K562 (cell line): ENCODE results near the gene SLC15A5. TPM values are rescaled to one million over a fixed set of nuclear protein-coding genes. Genes with fewer than 3 reads are reported as not detected.

Experiments used
- ATAC-seq: fragments of 200-7000 bp; cut with Tn5 transposase; 3 replicates; pipeline ENCODE4 v1.9.1; 2020; ENCODE audit warnings: moderate library complexity
- BruUV-seq: library from RNA; stranded (reverse); fragments of 400-500 nt; replicated peaks from 2 replicates; lab custom pipeline; 2021; lab: Mats Ljungman, UMichigan
- CTCF ChIA-PET: fragments of 300-600 bp; formaldehyde crosslinking; extraction: SDS; loops from one replicate; lab custom pipeline; 2021; ENCODE audit warnings: low intra/inter-chr PET ratio; lab: Yijun Ruan, JAX
- POLR2A ChIA-PET: fragments of 300-600, 350-650 bp; sonication (Branson Sonifier 250); formaldehyde crosslinking; extraction: SDS; loops from one replicate; lab custom pipeline; 2021; ENCODE audit warnings: antibody characterized with exemption, inconsistent platforms; lab: Yijun Ruan, JAX
- DNase-seq, 4 experiments: peaks; one replicate each; pipeline versions ENCODE4 v3.0.0 to v3.0.0-alpha.2; 2011 to 2018; ENCODE audit warnings: low spot score in 3 of 4, mixed read lengths in 3 of 4; ENCODE audit errors: extremely low read depth in 1 of 4
- FAIRE-seq: peaks from 2 replicates; lab custom pipeline; 2011; peaks lifted over from hg19 to GRCh38; lab: Jason Lieb, UNC
- H2AFZ ChIP-seq: 2 replicates; pipeline ENCODE4 v1.6.0; 2011; ENCODE audit warnings: low read depth, low read length, control low read depth, inconsistent platforms
- H3K27ac ChIP-seq: fragments of 200-600 bp; 3 replicates; pipeline ENCODE4 v1.8.0; 2011; ENCODE audit warnings: low read depth, mild to moderate bottlenecking, control low read depth, inconsistent platforms, low read length, moderate library complexity, mixed read lengths; ENCODE audit errors: extremely low read depth
- H3K27me3 ChIP-seq, 2 experiments: fragments of 300-600 bp in 1 of 2; 2 replicates in 1 of 2; 3 replicates in 1 of 2; pipeline versions ENCODE4 v1.6.0 to v1.8.0; 2011; ENCODE audit warnings: inconsistent platforms in 2 of 2, low read length in 2 of 2, mild to moderate bottlenecking in 1 of 2, mixed read lengths in 1 of 2, moderate library complexity in 1 of 2; ENCODE audit not compliant: control insufficient read depth in 2 of 2, insufficient read depth in 2 of 2
- H3K36me3 ChIP-seq: fragments of 300-600 bp; 3 replicates; pipeline ENCODE4 v1.8.0; 2011; ENCODE audit warnings: mild to moderate bottlenecking, low read length, inconsistent platforms; ENCODE audit not compliant: control insufficient read depth, insufficient read depth
- H3K4me1 ChIP-seq, 2 experiments: fragments of 200-600 bp in 1 of 2; replicated peaks in 1 of 2; 2 replicates in 1 of 2; 3 replicates in 1 of 2; pipeline versions ENCODE4 v1.5.1 to v1.8.0; 2011; ENCODE audit warnings: inconsistent platforms in 2 of 2, low read length in 2 of 2, mild to moderate bottlenecking in 1 of 2, mixed read lengths in 1 of 2, moderate library complexity in 1 of 2; ENCODE audit not compliant: control insufficient read depth in 2 of 2, insufficient read depth in 2 of 2
- H3K4me2 ChIP-seq: 2 replicates; pipeline ENCODE4 v1.6.1; 2011; ENCODE audit warnings: low read length, control low read depth, inconsistent platforms, mixed read lengths; ENCODE audit not compliant: insufficient read depth
- H3K4me3 ChIP-seq: fragments of 200-600 bp; sonication (generic), shearing (Covaris generic); 2 replicates; pipeline ENCODE4 v1.5.1; 2016; ENCODE audit warnings: control low read depth, inconsistent platforms
- H3K79me2 ChIP-seq: fragments of 200-600 bp; 3 replicates; pipeline ENCODE4 v1.8.0; 2011; ENCODE audit warnings: low read length, inconsistent platforms; ENCODE audit not compliant: control insufficient read depth, insufficient read depth
- H3K9ac ChIP-seq, 2 experiments: 2 replicates each; pipeline versions ENCODE4 v1.6.0 to v1.6.1; 2011; ENCODE audit warnings: low read depth in 2 of 2, low read length in 2 of 2, control low read depth in 1 of 2, inconsistent platforms in 1 of 2, mild to moderate bottlenecking in 1 of 2, mixed read lengths in 1 of 2; ENCODE audit not compliant: insufficient read depth in 1 of 2
- H3K9me1 ChIP-seq: one replicate; pipeline ENCODE4 v1.6.0; 2011; ENCODE audit warnings: inconsistent platforms, mild to moderate bottlenecking, low read length, moderate library complexity; ENCODE audit not compliant: control insufficient read depth, insufficient read depth
- H3K9me3 ChIP-seq: replicated peaks from 2 replicates; pipeline ENCODE4 v1.5.1; 2011; ENCODE audit warnings: low read depth, low read length, inconsistent platforms; ENCODE audit not compliant: control insufficient read depth, insufficient read depth
- H4K20me1 ChIP-seq: replicated peaks from 2 replicates; pipeline ENCODE4 v1.6.1; 2011; ENCODE audit warnings: low read length, inconsistent platforms, mixed read lengths; ENCODE audit not compliant: control insufficient read depth, insufficient read depth
- BHLHE40 ChIP-seq: IDR thresholded peaks from 2 replicates; pipeline ENCODE4 v1.6.1; 2011; ENCODE audit warnings: low read length, improper control_type of control experiment
- FIP1L1 ChIP-seq: fragments of 200-400 bp; formaldehyde crosslinking; IDR thresholded peaks from 2 replicates; pipeline ENCODE4 v1.6.1; 2018; ENCODE audit warnings: mild to moderate bottlenecking, low read depth, low read length; ENCODE audit not compliant: poor library complexity, severe bottlenecking
- FOXM1 ChIP-seq, 2 experiments: fragments of 450-650 bp in 1 of 2; sonication (generic) in 1 of 2; formaldehyde crosslinking in 1 of 2; IDR thresholded peaks; 2 replicates each; pipeline versions ENCODE4 v1.6.1 to v1.9.0; 2017 to 2022; ENCODE audit warnings: low read depth in 2 of 2, mild to moderate bottlenecking in 2 of 2, missing genetic modification reagents in 1 of 2, moderate library complexity in 1 of 2
- MXI1 ChIP-seq: IDR thresholded peaks from 2 replicates; pipeline ENCODE4 v1.6.1; 2011; ENCODE audit warnings: low read depth, mild to moderate bottlenecking, improper control_type of control experiment, low read length
- PURB ChIP-seq: sonication (generic); formaldehyde crosslinking; IDR thresholded peaks from 2 replicates; pipeline ENCODE4 v1.9.0; 2021; ENCODE audit warnings: low read depth, mild to moderate bottlenecking, missing genetic modification reagents
- SLC30A9 ChIP-seq: fragments of 250-450 bp; sonication (Bioruptor Pico); IDR thresholded peaks from 2 replicates; pipeline ENCODE4 v1.8.0; 2022; ENCODE audit warnings: mild to moderate bottlenecking, moderate library complexity
- ZNF316 ChIP-seq: fragments of 450-650 bp; IDR thresholded peaks from 2 replicates; pipeline ENCODE4 v1.6.1; 2016
- ZNF436 ChIP-seq: fragments of 250-450, 450-650 bp; sonication (Bioruptor Pico); formaldehyde crosslinking; IDR thresholded peaks from 2 replicates; pipeline ENCODE4 v1.7.0; 2020; ENCODE audit warnings: mild to moderate bottlenecking
- ZNF551 ChIP-seq: fragments of 250-450 bp; sonication (Bioruptor Pico); IDR thresholded peaks from 2 replicates; pipeline ENCODE4 v1.5.0; 2021; ENCODE audit warnings: mild to moderate bottlenecking, moderate library complexity
- ZNF57 ChIP-seq: fragments of 450-650 bp; formaldehyde crosslinking; IDR thresholded peaks from 2 replicates; pipeline ENCODE4 v1.4.0; 2020; ENCODE audit warnings: mild to moderate bottlenecking, moderate library complexity
- WGBS: fragments of 100-300 bp; shearing (Covaris generic); methylation state at CpG from one replicate; pipeline ENCODE4 v1.1.6; 2016; ENCODE audit warnings: low coverage, mixed read lengths; ENCODE audit not compliant: insufficient coverage; ENCODE audit errors: missing lambda C conversion rate; 5-methylcytosine and 5-hydroxymethylcytosine counted together
- in situ Hi-C: fragments of 300-500 bp; cut with MboI; formaldehyde crosslinking; loops from 4 replicates; pipeline ENCODE4 v1.15.0; 2018; ENCODE audit warnings: inconsistent platforms, mixed read lengths
- intact Hi-C: fragments of 100-400 bp; cut with micrococcal nuclease; formaldehyde crosslinking; loops from 2 replicates; pipeline ENCODE4 v1.14.2; 2022
- polyA plus RNA-seq, 8 experiments: library from polyadenylated mRNA; depleted of rRNA in 4 of 8; stranded (reverse) in 5 of 8; unstranded in 3 of 8; fragments of >200 nt; fragmentation: Nextera tagmentation in 2 of 8; fragmentation: Illumina TruSeq in 1 of 8; extraction: Ambion mirVana in 2 of 8; extraction: Trizol in 1 of 8; gene quantifications; 2 replicates each; pipeline versions ENCODE4 v1.2.1 to v1.2.3, GENCODE V29; 2011 to 2014; ENCODE audit warnings: inconsistent platforms in 1 of 8, missing spikeins in 1 of 8
- total RNA-seq, 7 experiments: library from RNA; depleted of rRNA in 6 of 7; stranded (reverse); fragments of >200 nt in 6 of 7; fragmentation: Illumina TruSeq in 2 of 7; extraction: Trizol in 2 of 7; gene quantifications; 2 replicates each; pipeline versions ENCODE4 v1.2.1 to v1.2.3, GENCODE V29; 2011 to 2021; ENCODE audit warnings: low replicate concordance in 1 of 7
- TF ChIP-seq, protein P1 (sequence below): fragments of 250-450 bp; sonication (Bioruptor Pico); IDR thresholded peaks from 2 replicates; pipeline ENCODE4 v1.5.0; 2020; ENCODE audit warnings: mild to moderate bottlenecking, borderline replicate concordance
- TF ChIP-seq, protein P2 (sequence below): fragments of 450-650 bp; IDR thresholded peaks from 2 replicates; pipeline ENCODE4 v1.6.1; 2014; ENCODE audit warnings: low read depth, mild to moderate bottlenecking, moderate library complexity, borderline replicate concordance
- TF ChIP-seq, protein P3 (sequence below): sonication (generic); formaldehyde crosslinking; IDR thresholded peaks from 2 replicates; pipeline ENCODE4 v1.8.0; 2022; ENCODE audit warnings: mild to moderate bottlenecking, missing genetic modification reagents

SLC15A5 gene
- total and polyA plus RNA-seq, 9 of the 15 experiments (the other 6 are each of a cell fraction or from before 2014, with no cell fraction given), result not detected

DNA sequence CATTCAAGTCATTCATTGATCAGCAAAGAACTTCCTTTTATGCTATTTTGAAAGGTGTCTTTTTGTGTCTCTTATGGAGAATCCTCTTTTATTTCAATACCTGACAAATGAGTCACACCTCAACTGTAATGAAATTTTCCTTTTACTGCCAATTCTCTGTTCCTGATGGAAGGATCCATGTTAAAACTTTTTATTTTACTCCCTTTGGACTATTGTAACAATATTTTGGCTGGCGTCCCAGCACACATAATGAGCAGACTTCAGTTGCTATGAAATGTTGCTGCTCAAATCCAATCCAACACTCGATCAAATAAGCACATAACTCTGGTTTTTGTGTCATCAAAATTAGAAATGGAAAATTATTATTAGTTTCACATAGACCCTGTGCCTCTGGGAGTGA, 21.9 kb upstream of the SLC15A5 start (continued):
- TF ChIP-seq, protein P1, sequence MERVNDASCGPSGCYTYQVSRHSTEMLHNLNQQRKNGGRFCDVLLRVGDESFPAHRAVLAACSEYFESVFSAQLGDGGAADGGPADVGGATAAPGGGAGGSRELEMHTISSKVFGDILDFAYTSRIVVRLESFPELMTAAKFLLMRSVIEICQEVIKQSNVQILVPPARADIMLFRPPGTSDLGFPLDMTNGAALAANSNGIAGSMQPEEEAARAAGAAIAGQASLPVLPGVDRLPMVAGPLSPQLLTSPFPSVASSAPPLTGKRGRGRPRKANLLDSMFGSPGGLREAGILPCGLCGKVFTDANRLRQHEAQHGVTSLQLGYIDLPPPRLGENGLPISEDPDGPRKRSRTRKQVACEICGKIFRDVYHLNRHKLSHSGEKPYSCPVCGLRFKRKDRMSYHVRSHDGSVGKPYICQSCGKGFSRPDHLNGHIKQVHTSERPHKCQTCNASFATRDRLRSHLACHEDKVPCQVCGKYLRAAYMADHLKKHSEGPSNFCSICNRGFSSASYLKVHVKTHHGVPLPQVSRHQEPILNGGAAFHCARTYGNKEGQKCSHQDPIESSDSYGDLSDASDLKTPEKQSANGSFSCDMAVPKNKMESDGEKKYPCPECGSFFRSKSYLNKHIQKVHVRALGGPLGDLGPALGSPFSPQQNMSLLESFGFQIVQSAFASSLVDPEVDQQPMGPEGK (CRISPR knock-in tag), result no peak
- TF ChIP-seq ZNF551, result no peak
- no peak for TF ChIP-seq FIP1L1
- no peak for TF ChIP-seq MXI1

DNA sequence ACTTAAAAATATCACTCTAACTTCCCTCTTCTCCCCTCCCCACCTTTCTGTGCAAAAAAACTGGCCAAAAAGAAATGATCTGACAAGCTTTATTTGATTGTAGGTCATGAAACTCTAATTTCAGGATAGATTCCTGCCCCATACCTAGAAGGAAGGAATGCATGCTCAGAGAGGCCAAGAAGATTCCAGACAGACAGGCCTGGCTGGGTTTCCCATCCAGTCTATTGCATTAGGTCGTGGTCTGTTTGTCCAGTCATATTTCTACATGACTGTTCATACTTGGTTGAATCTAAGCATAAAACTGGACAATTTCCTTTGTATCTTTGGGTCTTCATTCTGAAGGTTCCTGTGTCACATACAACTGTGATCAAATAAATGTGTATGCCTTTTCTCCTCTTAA, 20.0 kb upstream of the SLC15A5 start:
- FAIRE-seq (no peak), ATAC-seq (no peak), DNase-seq (no peak)
- H3K36me3 ChIP-seq, result no peaks in the 10 kb centered on the region
- no peak overlapping the region for H3K4me2 ChIP-seq
- no peak overlapping the region for H2AFZ ChIP-seq
- H3K4me1 ChIP-seq, result no peaks in the 10 kb centered on the region
- H3K79me2 ChIP-seq, result no peaks in the 10 kb centered on the region
- no TSS peak for BruUV-seq
- H3K9me3 ChIP-seq, result no peaks in the 10 kb centered on the region
- no peak overlapping the region for H3K9ac ChIP-seq
- no peaks in the 10 kb centered on the region for H3K27me3 ChIP-seq
- no peaks in the 10 kb centered on the region for H4K20me1 ChIP-seq
- no peak overlapping the region for H3K27ac ChIP-seq
- H3K9me1 ChIP-seq, result no peaks in the 10 kb centered on the region
- CTCF ChIA-PET, result no interaction called here
- in situ Hi-C loops (no loop called here), intact Hi-C loops (no loop called here)
- POLR2A ChIA-PET, result no interaction called here
- H3K4me3 ChIP-seq, result no peak overlapping the region
- WGBS, result 0% methylated on average over 1 of the region's 1 CpG
- TF ChIP-seq ZNF57 (CRISPR knock-in tag), result no peak
- TF ChIP-seq ZNF436 (CRISPR knock-in tag), result no peak
- TF ChIP-seq PURB, result no peak
- TF ChIP-seq ZNF316, result no peak
- TF ChIP-seq, protein P2, sequence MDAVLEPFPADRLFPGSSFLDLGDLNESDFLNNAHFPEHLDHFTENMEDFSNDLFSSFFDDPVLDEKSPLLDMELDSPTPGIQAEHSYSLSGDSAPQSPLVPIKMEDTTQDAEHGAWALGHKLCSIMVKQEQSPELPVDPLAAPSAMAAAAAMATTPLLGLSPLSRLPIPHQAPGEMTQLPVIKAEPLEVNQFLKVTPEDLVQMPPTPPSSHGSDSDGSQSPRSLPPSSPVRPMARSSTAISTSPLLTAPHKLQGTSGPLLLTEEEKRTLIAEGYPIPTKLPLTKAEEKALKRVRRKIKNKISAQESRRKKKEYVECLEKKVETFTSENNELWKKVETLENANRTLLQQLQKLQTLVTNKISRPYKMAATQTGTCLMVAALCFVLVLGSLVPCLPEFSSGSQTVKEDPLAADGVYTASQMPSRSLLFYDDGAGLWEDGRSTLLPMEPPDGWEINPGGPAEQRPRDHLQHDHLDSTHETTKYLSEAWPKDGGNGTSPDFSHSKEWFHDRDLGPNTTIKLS, result no peak
- TF ChIP-seq SLC30A9 (CRISPR knock-in tag), result no peak
- no peak for TF ChIP-seq BHLHE40
- TF ChIP-seq, protein P3, sequence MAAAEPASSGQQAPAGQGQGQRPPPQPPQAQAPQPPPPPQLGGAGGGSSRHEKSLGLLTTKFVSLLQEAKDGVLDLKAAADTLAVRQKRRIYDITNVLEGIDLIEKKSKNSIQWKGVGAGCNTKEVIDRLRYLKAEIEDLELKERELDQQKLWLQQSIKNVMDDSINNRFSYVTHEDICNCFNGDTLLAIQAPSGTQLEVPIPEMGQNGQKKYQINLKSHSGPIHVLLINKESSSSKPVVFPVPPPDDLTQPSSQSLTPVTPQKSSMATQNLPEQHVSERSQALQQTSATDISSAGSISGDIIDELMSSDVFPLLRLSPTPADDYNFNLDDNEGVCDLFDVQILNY (CRISPR knock-in tag), result no peak
- no peak for TF ChIP-seq FOXM1 (IDR thresholded peaks at IDR 0.05; ENCODE audit: low read depth)
- no peak for TF ChIP-seq FOXM1 (CRISPR knock-in tag; IDR thresholded peaks at IDR 0.05; ENCODE audit: low read depth)
